Measurements from ENCODE around the gene KIRREL3. TPM values are rescaled to one million over a fixed set of nuclear protein-coding genes. Genes with fewer than 3 reads are reported as not detected.

Gene KIRREL3
- total RNA-seq, 1 donor from 2014 or later: not detected

DNA sequence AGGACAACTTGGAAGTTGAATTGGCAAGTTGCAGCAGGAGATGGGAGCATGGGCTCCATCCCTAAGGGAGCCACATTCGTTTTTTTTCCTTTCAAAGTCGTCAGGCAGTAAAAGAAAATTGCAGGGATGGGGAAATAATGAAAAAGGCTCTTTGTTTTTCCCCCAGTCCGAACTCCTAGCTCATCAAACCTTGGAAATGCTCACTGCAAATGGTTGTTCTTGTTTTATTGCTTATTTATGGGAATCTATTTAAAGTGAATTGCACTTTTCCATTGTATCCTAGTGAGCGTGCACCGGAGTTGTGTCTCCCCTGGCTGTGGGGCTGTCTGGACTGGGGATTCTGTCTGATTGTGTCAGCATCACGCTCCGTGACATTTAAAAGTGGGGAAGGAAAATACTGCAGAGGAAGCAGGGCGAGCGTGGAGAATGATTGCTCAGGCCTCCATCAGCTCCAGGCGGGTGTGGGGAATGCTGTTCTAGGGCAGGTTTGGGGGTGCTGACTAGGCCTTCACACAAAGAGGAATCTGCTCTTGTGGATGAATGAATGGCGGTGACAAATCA is 306.4 kb downstream of the KIRREL3 start:
- H3K27me3 ChIP-seq (ENCODE audit: control insufficient read depth, insufficient read depth, low read length): no peaks in the 10 kb centered on the region
- FAIRE-seq (no peak), DNase-seq (ENCODE audit: low read depth) (no peak)
- H3K4me3 ChIP-seq (ENCODE audit: low read depth, low read length): no peak overlapping the region
- TF ChIP-seq CTCF (IDR thresholded peaks at IDR 0.05; ENCODE audit: insufficient read depth, low read length, severe bottlenecking): no peak
- H3K36me3 ChIP-seq (ENCODE audit: control insufficient read depth, insufficient read depth, low read length): no peaks in the 10 kb centered on the region

DNA sequence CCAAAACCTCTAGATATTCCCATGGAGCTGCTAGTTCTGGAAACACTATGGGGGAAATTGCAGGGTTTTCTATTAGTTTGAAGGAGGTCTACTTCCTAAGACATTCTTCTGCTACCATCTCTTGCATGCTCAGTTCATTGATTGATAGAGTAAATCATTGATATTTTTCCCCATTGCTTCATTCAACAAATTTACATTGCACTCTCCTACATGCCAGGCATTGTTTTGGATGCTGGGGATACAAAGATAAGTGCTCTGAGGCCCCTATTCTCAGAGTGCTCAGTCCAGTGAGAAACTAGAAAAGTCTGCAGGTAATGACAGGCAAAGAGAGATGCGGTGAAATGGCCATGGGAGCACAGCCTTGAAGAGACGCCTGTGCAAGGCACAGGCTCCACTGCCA is 313.1 kb downstream of the KIRREL3 start:
- Histone ChIP-seq H3K36me3 (ENCODE audit: control insufficient read depth, insufficient read depth, low read length) (no peaks in the 10 kb centered on the region), H3K27me3 (ENCODE audit: control insufficient read depth, insufficient read depth, low read length) (no peaks in the 10 kb centered on the region), H3K4me3 (ENCODE audit: low read depth, low read length) (no peak overlapping the region)
- no peak for TF ChIP-seq CTCF (IDR thresholded peaks at IDR 0.05; ENCODE audit: insufficient read depth, low read length, severe bottlenecking)
- DNase-seq (ENCODE audit: low read depth): no peak
- FAIRE-seq: no peak

- H3K36me3 ChIP-seq (ENCODE audit: control insufficient read depth, insufficient read depth, low read length): no peaks in the 10 kb centered on the region
- TF ChIP-seq CTCF (IDR thresholded peaks at IDR 0.05; ENCODE audit: insufficient read depth, low read length, severe bottlenecking): no peak
- H3K27me3 ChIP-seq (ENCODE audit: control insufficient read depth, insufficient read depth, low read length): no peaks in the 10 kb centered on the region
- peak; percentile 62 for FAIRE-seq
- no peak for DNase-seq (ENCODE audit: low read depth)
- no peak overlapping the region for H3K4me3 ChIP-seq (ENCODE audit: low read depth, low read length)
These were observed 313.6 kb downstream of the KIRREL3 start for GRCh38 chr11:126686938-126687337.

GRCh38 chr11:126683766-126684728 is 316.5 kb downstream of the KIRREL3 start:
- TF ChIP-seq CTCF (IDR thresholded peaks at IDR 0.05; ENCODE audit: insufficient read depth, low read length, severe bottlenecking): no peak
- DNase-seq (ENCODE audit: low read depth) (no peak), FAIRE-seq (no peak)
- no peak overlapping the region for H3K4me3 ChIP-seq (ENCODE audit: low read depth, low read length)
- H3K36me3 ChIP-seq (ENCODE audit: control insufficient read depth, insufficient read depth, low read length): no peaks in the 10 kb centered on the region
- H3K27me3 ChIP-seq (ENCODE audit: control insufficient read depth, insufficient read depth, low read length): no peaks in the 10 kb centered on the region

GRCh38 chr11:126682590-126682989 is 318.0 kb downstream of the KIRREL3 start:
- DNase-seq (ENCODE audit: low read depth) (no peak), FAIRE-seq (no peak)
- Histone ChIP-seq H3K36me3 (ENCODE audit: control insufficient read depth, insufficient read depth, low read length) (no peaks in the 10 kb centered on the region), H3K4me3 (ENCODE audit: low read depth, low read length) (no peak overlapping the region), H3K27me3 (ENCODE audit: control insufficient read depth, insufficient read depth, low read length) (no peaks in the 10 kb centered on the region)
- no peak for TF ChIP-seq CTCF (IDR thresholded peaks at IDR 0.05; ENCODE audit: insufficient read depth, low read length, severe bottlenecking)

Measured in bronchial epithelial cell (primary cell).